Measurements from ENCODE around the gene SFTPB.

- TF ChIP-seq EZH2 (IDR thresholded peaks at IDR 0.05) (no peak), EZH2phosphoT487 (IDR thresholded peaks at IDR 0.05) (no peak)
- TF ChIP-seq, protein P1, sequence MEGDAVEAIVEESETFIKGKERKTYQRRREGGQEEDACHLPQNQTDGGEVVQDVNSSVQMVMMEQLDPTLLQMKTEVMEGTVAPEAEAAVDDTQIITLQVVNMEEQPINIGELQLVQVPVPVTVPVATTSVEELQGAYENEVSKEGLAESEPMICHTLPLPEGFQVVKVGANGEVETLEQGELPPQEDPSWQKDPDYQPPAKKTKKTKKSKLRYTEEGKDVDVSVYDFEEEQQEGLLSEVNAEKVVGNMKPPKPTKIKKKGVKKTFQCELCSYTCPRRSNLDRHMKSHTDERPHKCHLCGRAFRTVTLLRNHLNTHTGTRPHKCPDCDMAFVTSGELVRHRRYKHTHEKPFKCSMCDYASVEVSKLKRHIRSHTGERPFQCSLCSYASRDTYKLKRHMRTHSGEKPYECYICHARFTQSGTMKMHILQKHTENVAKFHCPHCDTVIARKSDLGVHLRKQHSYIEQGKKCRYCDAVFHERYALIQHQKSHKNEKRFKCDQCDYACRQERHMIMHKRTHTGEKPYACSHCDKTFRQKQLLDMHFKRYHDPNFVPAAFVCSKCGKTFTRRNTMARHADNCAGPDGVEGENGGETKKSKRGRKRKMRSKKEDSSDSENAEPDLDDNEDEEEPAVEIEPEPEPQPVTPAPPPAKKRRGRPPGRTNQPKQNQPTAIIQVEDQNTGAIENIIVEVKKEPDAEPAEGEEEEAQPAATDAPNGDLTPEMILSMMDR (IDR thresholded peaks at IDR 0.05), result no peak
Observed at GRCh38 chr2:85684806-85685205, 16.8 kb upstream of the SFTPB start.
